ENCODE results near the gene ITPR3.
"Not testable (repeated sequence)": the region's sequence is repeated elsewhere in the genome, so short reads cannot be mapped to it uniquely, and the experiment has no call there.

The ITPR3 gene

DNA sequence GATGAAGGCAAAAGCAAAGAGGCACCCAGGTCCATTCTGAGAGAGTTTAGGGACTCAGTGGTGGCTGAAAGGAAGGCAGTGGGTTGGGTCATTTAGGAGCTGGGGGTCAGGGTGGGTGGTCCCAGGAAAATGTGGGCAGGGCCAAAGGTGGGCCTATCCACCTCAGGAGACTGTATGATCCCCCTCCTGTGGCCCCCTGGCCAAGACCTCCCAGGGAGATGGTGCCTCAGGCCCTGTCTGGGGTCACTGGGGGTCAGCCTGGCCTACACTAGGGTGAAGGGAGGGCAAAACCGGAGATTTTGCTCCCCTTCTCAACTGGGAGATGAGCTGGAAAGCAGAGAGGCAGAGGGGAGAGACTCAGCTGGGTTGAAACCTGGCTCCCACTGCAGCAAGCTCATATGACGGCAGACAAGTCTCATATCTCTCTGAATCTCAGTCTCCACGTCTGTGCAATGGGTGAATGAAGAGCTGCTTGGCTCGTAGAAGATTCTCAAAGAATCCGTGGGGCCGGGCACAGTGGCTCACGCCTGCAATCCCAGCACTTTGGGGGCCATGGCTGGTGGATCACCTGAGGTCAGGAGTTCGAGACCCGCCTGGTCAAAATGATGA lies 29.6 kb upstream of the ITPR3 start:
- DNase-seq (ENCODE audit: low spot score) = no peak

DNA sequence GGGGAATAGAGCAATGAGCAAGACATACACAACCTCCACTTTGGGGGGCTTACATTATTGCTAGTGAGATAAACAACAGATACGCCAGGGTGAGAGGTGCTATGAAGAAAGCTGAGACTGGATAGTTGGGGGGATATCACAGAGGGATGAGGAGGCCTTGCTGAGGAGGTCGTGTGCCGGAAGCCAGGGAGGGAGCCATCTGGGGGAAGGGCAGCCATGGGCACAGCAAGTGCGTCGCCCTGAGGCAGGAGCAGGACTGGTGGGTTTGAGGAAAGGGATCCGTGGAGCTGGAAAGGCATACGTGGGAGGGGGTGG lies 28.9 kb upstream of the ITPR3 start:
- DNase-seq (ENCODE audit: low spot score) = no peak

DNA sequence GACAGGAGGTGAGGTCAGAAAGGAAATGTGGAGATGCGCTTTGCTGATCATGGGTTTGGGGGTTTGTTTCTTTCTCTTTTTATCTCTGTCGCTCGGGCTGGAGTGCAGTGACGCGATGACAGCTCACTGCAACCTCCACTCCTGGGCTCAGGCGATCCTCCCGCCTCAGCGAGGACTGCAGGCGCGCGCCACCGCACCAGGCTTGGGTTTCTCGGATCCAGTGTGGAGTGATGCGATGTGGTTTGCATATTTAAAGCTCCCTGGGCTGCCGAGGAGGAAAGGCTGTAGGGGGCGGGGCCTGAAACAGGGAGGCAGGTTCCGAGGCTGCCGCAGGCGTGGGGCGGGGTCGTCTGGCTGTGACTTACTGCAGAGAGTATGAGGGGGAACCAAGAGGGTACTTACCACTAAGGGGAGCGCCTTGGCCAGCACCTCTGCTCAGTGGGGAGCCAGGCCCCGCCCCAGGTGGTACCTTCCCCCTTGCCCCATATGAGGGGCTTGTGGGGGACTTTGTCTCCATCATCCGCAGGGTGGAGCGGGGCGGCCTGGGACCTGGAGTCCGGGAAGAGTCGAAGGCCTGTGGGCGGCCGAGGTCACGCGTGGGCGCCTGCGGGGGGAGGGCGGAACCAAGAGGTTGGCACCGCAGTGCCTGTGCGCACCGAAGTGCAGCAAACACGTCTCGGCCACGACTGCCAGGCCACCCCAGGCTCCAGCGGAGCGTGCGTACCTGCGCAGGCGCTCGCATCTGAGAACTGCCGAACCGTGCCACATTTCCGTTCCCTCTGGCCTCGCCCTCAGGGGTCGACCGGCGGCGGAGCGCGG lies 28.3 kb upstream of the ITPR3 start:
- no peak for DNase-seq (ENCODE audit: low spot score)

DNA sequence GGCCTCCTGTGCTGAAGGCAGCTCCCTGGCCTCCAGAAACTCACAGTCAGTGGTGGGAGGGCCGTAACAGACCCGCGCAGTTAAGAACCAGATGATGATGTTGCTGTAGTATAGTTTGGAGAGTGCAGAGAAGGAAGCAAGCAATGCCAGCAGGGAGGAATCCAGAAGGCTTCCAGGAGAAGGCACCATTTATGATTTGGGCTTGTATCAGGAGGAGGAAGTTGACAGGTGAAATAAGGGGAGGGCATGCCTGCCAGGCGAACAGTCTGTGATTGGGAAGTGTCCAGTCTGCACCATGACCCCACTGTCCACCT lies 27.8 kb upstream of the ITPR3 start:
- DNase-seq (ENCODE audit: low spot score) = no peak

DNA sequence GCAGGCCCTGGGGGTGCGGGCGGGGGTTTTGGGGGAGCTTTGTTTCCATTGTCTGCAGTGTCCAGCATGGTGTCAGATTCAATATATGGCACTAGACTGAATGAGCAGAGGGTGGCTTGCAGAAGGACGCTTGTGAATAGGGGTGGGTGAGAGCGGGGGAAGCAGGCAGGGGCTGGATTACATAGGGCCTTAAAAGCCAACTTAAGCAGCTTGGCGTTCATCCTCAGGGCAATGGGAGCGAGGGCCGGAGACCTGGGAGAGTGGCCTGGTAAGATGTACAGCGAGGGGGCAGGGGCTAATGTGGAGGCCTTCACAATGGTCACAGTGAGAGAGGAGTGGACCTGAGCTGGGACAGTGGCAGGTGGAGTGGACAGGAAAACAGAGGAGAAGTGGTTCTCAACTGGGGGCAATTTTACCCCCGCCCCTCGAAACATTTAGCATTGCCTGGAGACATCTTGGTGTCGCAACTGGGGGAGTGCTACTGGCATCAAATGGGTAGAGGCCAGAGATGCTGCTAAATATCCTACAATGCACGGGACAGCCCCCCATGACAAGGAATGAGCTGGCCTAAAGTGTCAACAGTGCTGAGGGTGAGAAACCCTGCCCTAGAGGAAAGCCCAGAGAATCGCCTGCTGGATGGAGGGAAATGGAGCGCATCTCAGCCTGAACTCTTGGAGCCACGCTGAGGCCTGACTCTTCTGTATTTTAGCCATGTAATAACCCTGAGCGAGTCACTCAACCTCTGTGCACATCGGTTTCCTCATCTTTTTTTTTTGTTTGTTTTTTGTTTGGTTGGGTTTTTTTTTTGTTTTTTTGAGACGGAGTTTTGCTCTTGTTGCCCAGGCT lies 25.9 kb upstream of the ITPR3 start:
- DNase-seq (ENCODE audit: low spot score) = no peak

DNA sequence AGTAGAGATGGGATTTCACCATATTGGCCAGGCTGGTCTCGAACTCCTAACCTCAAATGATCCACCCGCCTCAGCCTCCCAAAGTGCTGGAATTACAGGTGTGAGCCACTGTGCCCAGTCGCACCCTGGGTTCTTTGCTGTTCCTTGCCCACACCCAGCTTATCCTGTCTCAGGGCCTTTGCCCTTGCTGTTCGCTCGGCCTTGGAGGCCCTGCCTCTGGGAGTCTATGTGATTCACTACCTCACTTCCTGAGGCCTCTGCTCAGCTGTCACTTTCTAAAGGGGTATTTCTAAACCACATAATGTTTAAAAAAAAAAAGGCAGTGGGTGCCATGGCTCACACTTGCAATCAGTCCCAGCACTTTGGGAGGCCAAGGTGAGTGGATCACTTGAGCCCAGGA lies 24.2 kb upstream of the ITPR3 start:
- DNase-seq (ENCODE audit: low spot score) = not testable (repeated sequence)

DNA sequence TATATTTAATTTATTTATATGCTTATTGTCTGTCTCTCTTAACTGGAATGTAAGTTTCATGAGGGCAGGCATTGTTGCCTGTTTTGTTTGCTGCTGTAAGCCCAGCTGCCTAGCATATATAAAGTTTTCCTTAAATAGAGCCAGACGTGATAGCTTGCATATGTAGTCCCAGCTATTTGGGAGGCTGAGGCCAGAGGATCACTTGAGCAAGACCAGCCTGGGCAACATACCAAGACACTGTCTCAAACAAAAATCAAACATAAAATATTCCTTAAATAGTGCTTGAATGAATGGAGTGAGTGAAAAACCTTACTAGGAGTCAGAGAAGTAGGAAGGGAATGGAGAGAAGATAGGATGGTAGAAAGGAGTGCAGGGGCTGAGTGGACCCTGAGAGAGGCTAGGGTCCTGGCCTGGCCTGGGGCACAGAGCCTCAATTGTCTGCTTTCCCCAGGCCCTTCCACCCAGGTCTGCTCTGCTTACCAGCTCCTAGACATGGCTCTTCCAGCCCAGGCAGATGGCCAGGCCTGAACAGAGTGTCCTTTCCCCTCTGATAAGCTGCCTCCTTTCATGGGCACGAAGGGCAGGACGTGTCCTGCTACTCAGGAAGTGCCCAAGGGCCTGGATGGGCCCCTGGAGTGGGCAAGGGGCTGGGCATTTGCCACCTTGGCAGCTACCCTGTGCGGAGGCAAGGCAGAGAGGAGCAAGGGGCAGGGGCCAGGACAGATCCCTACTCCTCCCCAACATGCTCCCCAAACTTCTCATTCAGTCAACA lies 23.4 kb upstream of the ITPR3 start:
- no peak for DNase-seq (ENCODE audit: low spot score)

DNA sequence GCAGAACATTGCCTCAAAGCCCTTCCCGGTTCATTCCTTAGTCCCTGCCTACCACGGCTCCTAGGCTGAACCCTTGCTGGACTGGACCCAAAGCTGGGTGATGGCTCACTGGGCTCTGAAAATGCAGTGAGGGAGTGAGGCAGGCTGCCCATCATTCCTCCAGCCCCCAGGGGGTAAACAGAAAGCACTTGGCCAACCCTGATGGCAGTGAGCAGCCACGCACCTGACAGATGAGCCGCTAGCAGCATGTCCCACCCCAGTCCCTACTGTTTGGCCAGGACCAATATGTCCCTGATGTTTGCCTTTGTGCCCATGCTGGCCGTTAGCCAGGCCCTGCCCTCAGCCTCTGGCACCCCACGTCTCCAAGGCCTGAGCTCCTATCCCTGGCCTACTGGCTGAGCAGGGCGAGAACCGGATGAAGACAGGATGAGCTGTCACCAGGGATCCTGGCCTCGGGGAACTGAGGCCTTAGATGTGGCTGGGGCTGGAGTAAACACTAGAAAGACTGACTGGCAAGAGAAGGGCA lies 21.6 kb upstream of the ITPR3 start:
- no peak for DNase-seq (ENCODE audit: low spot score)

DNA sequence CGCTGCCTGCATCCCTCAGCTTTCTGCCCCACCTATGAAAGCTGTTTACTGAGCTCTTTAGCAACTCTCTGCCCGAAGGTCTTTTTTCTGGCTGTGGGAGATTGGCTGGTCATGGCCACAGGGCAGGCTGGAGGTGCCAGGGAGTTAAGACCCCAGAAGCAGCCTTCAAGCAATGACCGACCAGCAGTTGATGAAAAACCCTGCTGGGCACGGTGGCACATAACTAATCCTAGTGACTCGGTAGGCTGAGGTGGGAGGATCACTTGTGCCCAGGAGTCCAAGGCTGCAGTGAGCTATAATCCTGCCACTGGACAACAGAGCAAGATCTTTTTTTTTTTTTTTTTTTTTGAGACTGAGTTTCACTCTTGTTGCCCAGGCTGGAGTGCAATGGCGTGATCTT lies 20.4 kb upstream of the ITPR3 start:
- DNase-seq (ENCODE audit: low spot score) = no peak

DNA sequence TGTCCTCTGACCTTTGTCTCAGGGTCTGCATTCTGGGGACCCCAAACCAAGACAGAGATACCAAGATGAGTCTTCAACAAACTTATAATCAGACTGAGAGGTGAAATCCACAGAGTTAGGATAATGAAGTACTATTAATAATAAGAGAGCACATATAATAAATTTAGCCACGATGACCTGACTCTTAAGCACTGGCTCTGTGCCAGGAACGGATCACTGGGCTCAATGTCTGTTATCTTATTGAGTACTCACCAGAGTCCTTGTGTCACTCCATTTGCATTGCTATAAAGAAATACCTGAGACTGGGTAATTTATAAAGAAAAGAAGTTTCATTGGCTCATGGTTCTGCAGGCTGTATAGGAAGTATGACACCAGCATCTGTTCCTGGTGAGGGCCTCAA lies 18.9 kb upstream of the ITPR3 start:
- no peak for DNase-seq (ENCODE audit: low spot score)

DNA sequence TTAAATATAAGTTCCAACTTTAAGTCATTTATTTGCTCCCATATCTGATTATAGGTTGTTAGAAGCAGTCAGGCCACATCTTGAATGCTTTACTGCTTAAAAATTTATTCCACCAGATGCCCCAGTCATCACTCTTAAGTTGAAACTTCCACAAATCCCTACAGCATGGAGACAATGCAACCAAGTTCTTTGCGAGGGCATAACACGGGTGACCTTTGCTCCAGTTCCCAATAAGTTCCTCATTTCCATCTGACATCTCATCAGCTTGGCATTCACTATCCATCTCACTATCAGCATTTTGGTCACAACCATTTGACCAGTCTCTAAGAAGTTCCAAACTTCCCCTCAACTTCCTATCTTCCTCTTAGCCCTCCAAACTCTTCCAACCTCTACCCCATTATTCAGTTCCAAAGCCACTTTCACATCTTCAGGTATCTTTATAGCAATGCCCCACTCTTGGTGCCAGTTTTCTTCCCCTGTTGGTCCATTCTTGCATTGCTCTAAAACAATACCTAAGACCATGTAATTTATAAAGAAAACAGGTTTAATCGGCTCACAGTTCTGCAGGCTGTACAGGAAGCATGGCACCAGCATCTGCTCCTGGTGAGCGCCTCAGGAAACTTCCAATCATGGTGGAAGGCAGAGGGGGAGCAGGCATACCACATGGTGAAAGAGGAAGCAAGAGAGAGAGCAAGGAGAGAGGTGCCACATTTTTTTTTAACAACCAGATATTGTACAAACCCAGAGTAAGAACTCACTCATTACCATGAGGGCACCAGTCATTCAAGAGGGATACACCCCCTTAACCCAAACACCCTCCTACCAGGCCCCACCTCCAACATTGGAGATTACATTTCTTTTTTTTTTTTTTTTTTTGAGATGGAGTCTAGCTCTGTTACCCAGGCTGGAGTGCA lies 15.9 kb upstream of the ITPR3 start:
- DNase-seq (ENCODE audit: low spot score) = no peak

DNA sequence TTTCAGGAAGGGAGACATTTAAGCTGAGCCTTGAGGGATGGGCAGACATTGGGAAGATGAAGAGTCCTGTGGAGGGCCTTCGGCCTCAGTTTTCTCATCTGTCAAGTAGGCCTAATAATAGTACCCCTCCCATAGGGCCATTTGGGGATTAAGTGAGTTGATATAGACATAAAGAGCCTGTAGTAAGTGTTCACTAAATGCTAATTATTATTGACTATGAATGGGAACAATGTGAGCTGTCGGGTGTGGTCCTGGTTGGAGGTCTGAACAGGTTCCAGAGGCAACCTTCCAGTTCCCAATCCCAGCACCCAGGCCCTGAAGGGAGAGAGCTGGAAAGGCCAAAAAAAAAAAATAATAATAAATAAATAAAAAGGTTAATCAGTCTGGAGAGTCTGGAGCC lies 14.5 kb upstream of the ITPR3 start:
- no peak for DNase-seq (ENCODE audit: low spot score)

DNA sequence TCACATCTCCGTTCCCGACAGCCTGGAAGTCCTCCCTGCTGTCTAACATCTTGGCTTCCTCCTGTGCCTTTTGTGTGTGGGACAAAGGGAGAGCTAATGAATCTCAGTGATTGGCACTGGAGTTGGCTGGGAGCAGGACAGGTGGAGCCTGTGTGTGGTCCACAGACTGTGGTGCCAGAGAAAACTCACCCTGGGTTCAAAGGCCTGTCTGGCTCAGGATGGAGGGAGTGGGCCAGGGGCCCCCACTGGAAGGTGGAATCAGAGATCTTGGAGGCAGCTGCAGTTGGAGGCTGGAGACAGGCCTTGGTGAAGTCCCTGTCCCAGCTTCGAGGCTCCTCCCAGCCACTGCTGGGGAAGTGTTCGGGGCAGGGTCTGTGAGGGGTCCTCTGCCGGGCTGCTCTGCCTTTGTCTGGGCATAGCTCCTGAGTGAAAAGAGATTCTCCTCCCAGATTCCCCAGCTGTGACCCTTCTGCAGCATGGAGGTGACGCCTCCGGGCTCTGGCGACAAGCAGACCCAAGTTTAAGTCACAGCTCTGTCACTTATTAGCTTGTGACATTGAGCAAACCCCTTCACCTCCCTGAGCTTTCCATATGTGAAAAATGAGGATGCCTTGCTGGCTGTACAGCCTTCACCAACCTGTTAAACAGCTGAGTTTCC lies 13.9 kb upstream of the ITPR3 start:
- no peak for DNase-seq (ENCODE audit: low spot score)

DNA sequence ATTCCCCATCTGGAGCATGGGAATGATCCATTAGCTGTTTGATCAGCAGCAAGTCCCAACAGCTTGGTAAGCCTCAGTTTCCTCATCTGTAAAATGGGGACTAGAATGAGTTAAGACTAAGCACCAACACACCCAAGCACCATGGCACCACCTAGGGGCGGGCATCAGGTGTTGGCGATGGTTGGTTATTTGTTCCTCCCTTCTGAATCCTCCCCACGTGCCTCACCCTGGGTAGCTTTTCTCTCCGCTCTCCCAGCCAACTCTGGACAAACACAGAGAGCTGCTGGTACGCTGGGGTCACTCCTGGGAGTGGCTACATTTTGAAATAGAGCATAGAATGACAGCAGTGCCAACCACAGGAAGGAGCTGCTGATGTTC lies 13.3 kb upstream of the ITPR3 start:
- peak; percentile 53 for DNase-seq (ENCODE audit: low spot score)

DNA sequence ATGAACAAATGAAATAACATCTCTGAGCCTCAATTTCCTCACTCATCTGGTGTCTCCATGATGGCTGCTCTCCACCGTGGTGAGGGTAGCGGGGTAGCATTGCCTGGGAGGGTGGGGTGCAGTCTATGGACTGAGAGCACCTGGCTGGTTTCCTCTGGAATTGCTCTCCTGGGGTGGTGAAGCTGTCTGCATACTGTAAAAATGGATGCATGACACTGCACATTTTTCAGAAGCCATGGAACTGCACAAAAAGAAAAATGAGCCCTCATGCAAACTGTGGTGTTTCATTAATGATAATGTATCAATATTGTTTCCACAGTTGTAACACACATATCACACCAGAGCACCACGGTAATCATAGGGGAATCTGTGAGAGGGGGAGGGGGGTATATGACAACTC lies 12.1 kb upstream of the ITPR3 start:
- DNase-seq (ENCODE audit: low spot score) = no peak

DNA sequence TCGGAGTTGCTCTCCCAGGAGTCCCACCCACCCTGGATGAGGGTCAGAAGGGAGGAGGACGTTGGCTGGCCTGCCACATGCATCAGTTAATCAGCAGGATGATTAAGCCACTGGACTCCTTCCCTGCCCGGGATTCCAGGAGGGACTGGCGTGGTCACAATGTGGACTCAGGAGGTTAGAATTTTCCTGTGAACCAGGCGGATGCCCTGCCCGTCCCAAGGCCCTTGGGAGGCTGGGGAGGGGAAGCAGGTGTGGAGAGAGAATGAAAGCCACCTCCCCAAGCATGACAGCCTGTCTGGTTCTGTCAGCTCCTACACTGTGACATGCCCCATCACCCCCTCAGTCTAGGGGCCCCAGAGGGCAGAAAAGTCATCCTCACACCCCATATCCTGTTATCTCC lies 11.6 kb upstream of the ITPR3 start:
- DNase-seq (ENCODE audit: low spot score) = no peak

DNA sequence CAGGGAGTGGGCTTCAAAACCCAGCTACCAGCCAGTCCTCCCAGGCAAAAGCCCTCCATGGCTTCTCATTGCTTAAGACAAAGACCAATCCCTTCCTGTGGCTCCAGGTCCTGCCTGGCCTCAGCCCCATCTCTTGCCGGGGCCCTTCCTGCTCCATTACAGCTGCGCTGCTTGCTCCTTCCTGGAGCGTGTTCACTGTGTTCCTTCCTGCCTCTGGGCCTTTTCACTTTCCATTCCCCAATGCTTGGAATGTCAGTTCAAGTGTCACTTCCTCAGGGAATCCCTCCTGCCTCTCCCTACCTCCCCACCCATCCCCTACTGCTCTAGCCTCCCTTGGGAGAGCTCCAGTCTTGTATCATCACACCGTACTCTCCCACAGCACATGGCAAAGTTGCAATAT lies 11.1 kb upstream of the ITPR3 start:
- no peak for DNase-seq (ENCODE audit: low spot score)

DNA sequence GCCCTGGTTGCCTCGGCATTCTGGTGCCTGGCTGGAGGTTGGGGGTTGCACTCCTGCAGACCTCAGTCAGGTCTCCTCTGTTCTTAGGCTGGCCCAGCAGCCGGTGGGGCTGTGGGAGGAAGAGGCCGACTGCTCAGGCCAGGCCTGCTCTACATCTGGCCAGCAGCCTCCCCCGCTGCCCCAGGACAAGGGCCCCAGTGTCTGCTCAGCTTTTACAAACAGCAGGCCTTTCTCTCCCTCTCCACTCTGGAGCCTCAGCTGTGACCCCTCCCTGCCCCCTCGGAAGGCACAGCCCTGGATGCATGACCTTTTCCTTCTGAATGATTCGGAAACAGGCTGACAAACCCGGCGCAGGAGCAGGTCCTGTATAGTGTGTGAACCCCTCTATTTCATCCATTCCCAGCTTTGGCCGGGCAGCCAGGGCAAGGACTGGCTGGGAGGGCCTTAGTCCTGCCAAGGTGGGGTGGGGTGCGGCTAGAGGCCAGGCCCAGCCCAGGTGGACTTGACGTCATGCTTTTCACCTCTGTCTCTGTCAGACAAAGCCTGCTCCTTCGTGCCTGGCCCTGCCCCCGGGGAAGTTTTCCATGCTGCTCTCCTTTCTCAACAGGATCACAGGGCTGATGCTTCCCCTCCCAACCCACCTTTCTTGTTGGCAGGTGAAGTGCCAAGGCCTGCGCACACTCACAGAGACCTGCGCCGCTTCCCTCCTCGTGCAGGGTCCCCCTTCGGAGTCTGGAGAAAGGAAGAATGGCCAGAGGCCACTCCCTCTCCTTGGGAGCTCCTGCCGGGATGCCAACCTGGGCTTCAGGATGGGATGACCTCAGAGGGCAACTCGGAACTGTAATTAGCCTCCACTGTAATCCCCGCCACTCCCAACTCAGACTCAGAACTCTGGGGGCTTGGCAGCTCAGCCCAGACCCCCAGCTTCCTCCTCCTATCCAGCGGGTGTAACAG lies 10.1 kb upstream of the ITPR3 start:
- DNase-seq (ENCODE audit: low spot score) = no peak

DNA sequence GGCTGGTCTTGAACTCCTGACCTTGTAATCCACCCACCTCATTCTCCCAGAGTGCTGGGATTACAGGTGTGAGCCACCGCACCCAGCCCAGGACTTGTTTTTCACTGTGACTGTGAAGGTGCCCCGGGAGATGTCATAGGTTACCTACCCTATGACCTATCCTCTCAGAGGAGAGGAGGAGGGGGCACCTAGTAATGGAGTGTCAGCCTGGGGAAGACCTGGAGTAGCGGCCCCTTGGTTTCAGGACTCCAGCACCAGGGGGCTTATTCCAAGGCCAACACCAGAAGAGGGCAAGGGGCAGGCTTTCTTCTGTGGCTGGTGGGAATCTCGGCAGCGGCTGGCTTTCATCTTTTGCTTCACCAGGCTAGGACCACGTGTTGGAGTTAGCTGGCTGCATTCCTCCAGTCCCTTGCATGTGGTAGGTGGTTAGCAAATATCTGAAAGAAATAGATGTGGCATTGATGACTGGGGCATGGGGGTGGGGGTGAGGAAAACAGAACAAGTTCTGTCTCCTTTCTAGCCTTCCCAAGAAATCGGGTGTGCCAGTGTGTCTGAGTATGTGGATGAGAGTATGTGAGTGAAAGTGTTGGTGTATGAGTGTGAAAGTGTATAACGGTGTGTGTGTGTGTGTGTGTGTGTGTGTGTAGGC lies 7.9 kb upstream of the ITPR3 start:
- no peak for DNase-seq (ENCODE audit: low spot score)
